ENCODE data around the gene GREM1.
A peak's percentile ranks its signal among the peaks of the same experiment; 100 is the strongest.

The GREM1 gene

DNA sequence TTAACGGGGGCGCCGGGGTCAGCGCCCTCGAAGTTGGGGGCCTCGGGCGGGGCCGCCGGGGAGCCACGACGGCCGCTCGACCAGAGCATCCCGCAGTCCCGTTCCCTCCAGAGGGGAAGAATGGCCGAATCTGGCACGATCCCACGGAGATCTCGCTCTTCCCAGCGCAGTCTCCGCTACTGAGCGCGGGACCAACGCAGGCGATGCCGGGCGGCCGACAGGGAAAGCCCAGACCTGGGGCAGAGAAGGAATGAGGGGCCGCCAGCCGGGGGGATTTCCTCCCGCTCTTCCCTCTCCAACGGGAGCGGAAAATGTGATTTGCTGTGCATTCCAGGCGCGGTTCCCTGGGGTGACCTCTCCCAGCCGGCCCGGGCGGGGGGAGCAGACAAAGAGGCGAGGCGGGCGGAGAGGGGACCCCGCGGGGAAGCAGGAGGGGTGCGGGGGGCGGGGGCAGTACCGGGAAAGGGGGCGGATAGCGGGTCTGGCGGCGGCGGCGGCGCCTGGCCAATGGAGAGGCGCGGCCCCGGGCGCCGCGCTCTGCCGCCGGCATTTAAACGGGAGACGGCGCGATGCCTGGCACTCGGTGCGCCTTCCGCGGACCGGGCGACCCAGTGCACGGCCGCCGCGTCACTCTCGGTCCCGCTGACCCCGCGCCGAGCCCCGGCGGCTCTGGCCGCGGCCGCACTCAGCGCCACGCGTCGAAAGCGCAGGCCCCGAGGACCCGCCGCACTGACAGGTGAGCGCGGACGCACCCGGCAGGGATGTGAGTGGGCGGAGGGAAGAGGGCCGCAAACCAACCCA, at the start of gene GREM1:
TSS of gene GREM1 (plus strand) at position 579 of the 801 bp plus-strand sequence. CDS start 12,687 bp downstream, outside the sequence.
- DNase-seq: peak; percentile 60

DNA sequence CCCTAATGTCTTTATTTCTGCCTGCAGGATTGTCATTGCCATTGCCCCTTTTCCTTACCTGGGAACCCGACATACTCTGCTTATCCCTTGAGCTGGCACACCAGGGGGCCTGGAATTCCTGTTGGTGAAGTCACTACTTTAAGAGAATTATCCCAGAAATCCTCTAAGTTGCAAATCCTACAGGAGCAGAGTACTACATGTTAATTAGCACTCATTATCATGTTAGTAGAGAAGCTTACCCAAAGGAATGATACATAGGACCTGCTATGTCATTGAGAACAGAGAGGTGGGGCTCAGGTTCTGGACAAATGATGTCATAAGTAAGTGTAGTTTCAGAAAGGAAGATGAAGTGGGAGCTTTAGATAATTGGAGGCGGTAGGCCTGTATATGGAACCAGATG, 48.9 kb upstream of the GREM1 start:
- DNase-seq: no peak

DNA sequence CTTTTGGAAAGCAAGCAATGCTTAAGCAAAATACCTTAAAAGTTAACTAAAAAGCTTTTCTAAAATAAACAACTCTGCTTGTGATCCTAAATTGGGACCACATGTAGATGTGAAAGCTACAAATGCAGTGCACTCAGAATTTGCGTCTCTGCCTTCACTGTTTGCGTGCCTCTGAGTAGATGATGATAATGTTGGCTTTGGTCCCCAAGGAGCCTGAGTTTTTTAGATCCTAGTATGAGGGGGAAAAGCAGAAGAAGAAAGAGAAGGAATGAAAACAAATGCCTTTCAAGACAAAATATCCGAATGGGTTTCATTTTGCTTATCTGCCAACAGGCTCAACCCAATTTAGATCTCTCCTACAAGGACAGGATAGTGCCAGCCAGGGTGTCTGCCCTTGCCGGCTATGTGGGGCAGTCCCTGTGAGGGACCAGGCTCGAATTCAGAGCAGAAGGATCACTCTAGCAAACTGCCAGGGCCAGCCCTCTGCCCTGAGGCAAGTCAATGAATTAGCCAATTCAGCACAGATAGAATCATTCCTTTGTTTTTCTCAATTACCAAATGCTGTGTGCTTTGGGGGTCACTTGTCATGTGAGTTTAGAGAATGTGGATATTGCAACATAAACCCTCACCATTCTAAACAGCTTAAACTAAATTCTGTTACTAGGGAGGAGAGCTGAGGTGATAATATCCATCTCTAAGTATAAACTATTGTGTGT, 47.8 kb upstream of the GREM1 start:
- no peak for DNase-seq

DNA sequence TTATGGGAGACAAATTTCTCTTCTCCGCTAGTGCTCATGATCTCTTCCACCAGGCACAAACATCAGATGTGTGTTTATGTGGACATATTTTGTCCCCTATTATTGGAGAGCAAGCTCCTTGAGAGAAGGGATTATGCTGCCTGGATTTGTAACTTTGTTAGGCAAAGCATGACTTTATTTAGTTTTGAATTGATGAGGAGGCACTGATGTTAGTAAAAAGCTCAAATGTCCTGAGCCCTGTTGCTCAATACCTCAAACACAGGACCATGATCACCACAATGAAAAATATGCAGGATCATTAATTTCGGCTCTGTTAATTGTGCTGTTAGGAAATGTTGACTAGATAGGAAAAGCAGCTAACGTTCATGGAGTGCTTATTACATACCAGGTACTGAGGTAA, 47.2 kb upstream of the GREM1 start:
- DNase-seq: no peak

DNA sequence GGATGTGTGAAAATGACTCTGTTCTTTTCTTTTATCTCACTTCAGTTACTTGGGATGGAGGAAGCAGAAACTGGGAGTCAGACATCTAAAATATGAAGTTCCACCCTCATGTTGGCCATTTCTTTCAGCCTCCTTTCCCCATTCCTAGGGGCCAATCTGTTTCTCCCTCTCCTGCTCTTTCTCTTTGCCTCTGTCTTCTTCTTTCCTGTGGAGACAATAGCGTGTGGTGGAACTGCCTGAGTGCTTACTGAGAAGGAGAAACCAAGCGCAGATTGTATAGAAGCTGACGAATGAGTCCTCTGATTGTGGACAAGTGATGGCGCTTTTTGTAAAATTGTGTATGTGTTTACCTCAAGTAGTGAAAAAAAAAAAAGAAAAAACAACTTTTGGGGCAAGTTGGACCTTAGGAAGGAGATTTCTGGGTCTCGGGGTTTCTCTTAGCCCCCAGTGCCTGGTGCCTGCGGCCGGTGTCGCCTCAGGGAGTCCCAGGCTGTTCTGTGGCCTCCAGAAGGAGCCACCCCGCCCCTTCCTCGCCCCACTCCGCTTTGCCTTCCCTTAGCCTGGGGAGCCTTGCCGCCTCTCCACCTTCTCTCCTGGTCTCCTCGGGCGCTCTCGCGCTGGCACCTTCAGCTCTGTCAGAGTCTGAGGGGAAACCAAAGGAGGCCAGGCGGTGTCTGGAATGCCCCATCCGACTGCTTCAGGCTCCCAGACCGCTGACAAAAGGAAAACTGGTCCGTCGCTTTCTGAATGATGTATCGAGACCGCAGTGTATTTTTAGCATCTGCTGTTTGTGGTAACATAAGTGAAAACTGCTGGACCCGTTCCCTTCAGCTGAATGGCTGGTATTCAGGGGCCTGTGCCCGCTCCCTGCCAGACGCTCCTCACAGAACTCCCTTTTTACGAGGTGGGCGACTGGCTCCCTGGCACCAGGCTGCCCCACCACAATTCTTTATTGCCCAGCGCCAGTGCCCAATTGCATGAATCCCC, 46.2 kb upstream of the GREM1 start:
- no peak for DNase-seq

DNA sequence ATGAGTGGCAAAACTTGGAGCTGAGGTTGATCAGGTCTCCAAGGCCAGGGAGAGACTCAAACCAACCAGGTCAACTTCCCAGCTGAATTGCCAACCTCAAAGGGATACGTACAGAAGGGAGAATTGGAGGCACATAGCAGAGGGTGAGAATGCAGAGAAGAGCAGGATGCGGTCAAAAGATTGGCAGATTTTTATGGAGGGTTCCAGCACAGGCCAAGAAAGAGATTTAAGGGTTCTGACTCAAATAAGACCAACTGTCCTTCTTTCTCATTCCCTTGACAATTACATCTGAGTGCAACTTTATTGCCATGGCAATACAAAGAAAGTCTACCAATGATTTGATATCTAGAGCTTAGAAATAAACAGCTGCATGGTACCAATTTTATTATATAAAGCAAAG, 43.1 kb upstream of the GREM1 start:
- no peak for DNase-seq

DNA sequence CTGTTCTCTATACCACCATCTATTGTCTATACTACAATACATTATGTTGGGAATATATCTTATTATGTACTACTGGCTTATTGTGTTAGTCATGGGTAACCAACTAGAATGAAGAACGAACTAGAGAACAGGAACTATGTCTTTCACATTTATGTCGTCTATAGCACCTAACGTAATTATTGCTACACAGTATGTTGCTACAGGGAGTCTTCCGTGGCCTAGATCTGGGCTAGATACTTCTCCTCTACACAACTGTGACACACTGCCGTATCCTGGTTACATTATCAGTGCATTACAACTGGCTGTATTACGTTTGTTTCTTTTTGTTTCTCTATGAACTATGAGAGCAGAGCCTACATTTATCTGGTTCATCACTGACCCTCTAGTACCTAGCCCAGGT, 42.3 kb upstream of the GREM1 start:
- no peak for DNase-seq

DNA sequence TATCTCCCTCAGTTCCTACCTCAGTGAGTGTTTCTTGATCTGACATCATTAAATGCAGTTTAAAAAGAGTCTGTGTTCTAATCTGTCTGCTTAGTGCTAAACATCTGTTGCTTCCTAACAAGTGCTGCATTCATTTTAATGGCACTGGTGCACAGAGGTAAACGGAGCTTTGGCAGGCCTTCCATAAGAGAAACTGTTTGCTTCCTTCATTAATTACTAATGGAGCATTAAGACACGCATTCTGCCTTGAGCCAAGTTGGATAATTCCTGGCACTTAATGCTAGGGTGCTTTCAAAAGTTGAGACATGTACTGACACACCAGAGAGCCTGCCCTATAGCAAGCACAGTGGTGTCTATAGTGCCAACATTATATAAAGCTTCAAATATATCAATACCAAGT, 41.6 kb upstream of the GREM1 start:
- no peak for DNase-seq

DNA sequence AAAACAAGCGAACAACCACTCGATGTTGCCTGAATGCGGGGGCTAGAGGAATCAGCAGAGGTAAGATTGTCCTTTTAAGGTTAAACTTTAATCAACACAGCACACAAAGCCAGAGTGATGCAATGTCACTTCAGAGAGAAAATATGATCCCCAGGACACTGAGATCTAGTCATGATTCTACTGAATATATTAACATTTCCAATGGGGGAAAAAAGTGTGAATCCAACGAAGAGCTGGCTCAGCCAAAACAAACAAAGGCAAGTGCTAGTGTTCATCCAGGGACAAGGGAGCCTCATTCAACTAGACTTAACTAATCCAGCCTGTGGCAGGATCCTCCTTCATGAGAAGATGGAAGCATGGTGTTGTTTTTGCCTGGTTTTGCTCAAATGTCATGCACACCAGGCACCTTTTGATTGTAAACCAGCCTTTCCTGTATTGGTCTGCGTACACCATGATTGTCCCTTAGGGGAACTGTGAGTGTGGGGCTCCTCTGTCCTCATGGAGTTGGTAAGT, 40.5 kb upstream of the GREM1 start:
- peak; percentile 31 for DNase-seq

DNA sequence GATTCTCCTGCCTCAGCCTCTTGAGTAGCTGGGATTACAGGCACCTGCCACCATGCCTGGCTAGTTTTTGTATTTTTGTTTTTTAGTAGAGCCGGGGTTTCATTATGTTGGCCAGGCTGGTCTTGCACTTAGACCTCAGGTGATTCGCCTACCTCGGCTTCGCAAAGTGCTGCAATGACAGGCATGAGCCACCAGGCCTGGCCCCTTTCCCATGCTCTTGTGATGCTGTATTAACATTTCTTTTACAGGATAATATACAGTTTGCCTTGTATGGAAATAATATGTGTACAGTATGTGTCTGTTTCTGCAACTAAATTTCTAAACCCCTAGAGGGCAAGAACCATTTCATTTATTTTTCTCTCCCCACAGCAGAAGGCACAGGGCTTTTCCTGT, 38.5 kb upstream of the GREM1 start:
- no peak for DNase-seq

DNA sequence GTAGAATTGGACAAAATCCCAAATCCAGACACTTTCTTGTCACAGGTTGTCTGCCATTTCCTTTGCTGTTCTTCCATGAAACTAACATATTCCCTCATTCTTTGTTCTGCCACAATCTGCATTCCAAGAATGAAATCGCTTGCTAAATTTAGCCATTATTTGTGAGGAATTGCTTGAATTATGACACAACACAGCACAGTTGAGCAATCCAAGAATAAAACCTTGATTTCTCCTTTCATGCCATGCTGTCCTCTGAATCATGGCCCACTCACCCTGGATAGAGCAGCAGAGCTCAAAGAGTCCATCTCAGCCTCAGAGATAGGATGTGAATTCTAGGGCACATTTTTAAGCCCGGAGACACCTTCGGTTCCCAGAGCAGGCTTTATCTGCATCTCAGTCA, 35.2 kb upstream of the GREM1 start:
- DNase-seq: no peak

DNA sequence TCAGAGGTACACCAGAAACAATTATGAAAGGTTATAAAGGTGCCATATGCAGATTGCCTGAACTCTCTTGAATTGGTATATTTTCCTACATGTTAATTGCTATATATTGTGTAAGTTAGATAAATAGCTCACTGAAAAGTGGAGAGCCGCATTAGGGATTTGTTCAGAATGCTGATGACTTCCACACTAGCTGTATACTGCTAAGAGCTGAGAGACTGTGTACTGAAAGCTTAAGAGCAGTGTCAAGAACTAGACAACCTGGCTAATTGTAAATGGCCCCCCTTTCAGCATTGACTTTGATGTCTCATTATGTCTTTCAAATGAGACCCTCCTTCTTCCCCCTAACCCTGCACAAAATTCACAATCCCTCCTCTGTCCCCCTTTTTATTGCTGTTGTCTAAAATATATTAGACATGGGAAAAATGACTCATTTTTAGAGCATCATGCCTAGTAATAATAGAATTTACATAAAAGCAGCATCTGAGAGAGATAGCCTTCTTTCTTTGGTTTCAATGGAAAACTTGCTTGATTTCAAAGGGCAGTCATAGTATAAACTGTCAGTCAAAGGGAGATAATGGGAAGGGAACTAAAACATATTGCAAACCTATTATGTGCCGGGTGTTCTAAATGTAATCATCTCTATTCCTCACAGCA, 34.7 kb upstream of the GREM1 start:
- DNase-seq: no peak

DNA sequence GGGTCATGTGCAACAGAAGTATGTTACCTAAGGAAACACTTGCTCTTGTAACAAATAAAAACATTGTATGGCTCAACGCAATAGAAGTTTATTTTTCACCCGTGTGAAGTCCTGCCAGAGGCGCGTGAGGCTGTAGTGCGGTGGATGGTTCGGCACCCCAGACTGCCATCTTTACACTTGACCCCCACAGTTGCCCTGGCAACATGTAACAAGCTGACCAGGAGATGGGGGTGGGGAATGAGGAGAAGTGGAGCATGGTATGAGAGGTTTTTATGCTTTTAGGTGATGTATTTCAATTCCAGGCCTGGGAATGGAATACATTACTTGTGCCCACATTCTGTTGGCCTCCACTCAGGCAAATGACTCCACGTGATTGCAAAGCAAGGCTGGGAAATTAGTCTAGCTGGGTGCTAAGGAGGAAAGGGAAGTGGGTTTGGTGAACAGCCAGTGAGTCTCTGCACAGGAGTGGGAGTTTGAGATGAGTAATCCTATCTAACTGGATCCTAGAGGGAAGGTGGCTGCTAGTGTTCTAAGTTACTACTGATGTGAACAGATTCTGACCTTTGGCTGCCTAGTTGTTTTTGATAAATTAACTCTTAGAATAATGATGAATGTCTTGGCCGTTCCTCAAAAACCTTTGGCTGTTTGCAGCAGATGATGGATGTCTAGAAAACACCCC, 33.8 kb upstream of the GREM1 start:
- DNase-seq: no peak

DNA sequence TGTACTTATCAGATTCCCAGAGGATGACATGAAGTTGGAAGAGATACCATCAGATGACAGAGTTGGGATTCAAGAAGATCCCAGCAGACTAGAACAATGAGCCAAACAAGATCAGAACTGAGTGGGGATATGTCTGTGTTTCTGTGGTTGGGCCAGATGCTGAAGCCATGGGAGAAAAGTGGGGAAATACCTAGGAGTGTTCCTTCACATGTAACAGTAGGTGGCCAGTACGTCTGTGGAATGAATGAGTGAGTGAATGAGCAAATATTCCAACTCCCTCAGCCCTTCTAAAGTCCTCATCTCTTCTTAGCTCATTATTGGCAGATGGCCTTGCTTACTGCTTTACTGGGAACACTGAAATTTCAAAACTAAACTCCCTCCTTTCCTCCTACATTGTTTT, 32.2 kb upstream of the GREM1 start:
- no peak for DNase-seq

DNA sequence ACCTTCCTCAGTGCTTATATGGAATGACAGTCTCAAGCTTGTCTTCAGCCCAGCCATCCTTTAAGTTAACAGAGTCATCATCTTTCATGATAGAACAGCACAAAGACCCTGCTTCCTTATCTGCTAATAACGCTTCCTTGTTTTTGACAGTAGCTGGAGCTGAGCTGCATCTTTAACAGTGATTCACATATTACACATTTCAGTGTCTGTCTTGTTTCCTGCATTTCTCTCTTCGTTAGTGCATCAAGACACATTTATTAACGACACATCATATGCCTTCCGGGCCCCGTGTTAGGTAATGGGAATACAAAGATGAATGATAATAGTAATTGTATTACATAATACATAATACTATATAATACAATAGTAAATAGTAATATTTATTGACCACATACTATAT, 30.2 kb upstream of the GREM1 start:
- no peak for DNase-seq

DNA sequence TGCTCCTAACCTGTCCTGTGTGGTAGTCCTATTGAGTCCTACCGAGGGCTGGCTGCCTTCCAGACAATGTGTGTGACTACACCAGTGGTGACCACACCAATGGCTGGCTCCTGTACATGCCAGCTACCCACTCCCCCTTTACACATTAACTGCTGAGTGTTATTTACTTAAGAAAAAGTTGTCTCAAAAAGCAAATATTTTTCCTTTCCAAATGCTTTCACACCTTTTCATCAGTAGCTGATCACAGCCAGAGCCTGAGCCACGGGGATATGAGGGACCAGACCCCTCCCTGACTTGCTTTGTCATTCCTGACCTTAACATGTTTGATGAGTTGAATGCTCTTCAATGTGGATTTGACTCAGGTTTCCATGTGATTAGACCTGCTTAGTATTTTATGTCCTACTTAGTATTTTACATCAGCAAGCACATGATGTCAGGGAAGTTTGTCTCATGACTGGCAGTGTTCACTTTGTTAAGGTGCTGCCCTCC, 29.6 kb upstream of the GREM1 start:
- DNase-seq: no peak

DNA sequence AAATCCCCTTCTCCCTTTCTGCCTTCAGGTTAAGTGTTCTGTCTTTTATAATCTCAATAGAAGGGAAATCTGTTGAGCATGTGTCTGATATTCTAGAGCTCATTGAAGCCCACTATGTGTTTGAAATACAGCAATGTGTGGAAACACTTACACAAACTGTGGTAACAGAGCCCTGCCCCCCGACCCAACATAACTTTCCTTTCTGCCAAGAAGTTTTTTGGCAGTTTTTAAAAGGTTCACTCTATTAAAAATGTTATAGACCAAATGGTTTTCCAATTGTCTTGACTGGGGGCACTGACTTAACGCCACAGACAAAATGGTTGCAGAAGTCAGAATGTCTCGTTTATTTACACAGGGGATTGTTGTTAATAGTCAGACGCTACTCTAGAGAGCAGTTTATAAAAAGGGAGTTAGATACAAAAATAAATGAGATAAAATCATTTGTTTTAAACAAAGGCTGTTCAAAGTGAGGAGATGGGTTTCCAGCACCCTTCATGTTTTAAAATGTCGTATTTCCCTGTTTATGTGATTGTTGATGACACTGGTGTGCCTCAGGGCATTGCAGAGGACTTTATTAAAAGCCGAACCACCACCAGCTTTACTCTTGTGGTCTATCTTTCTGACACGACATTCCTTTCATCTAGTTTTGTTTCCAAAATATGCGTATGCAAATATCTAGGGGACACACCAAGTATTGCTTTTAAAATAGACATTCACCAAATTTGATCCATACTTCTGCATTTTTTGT, 26.7 kb upstream of the GREM1 start:
- DNase-seq: no peak

DNA sequence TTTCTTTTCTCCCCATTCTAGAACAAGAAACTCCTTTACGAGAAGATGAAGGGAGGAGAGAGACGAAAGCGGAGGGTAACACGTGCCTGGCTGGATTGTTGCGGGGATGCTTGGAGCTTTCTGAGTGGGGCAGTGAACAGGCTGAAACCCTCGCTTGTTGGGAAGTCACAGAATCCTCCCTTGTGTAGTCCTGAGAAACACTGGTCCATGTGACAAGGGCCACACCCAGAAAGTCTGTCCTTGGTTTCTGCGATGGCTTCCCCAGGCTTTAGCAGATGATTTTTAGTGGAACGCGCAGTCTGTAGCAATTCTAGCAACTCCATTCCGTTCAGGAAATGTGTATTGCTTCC, 26.1 kb upstream of the GREM1 start:
- no peak for DNase-seq

DNA sequence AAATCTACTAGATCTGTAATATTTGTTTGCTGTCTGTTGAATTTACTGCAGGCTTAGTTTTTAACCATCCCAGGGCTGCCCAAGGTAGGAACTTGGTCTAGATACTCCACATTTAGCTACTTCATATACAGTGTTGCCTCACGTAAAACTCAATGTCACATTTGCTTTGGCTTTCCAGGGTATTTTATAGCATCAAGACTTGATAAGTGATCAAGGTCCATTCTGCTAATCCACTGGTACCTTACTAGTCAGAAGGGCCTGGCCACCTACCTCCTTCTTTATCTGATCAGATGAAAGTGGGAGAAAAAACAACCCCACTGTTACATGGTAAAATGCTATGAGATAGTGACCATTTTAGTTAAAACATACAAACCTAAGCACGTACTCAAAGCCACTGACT, 25.5 kb upstream of the GREM1 start:
- no peak for DNase-seq

DNA sequence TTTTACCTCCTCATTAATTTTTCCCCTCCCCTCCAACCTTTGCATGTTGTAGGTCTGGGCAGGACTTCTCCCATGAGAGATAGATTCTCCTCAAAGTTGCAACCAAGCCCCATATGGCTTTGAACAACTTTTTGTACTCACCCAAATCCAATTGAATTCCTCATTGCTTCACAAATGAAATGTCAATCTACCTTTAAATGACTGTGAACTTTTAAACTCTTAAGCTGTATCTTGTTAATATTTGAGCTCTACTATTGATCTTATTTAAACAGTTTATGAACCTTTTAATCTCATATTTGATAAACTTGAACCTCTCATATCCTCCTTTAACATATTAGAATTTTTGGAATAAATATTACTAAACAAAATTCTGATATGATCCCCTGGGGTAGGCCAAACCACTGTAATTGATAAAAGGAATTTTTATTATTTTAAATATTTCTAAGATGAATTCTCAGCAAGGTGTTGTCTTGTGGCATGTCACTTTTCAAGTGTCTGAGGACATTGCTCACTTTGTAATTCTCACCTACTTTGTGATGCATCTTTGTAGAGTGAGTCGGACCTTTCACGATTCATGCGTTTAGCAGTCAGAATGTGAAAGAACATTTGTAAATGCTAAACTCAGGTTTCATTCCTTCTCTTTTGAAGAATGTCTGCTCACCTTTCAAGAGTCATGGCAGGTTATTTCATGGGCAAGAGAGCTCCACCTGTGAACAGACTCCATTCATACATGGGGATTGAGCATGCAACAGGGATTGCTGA, 23.4 kb upstream of the GREM1 start:
- DNase-seq: no peak
